ENCODE measurements around the gene FARS2.

DNA sequence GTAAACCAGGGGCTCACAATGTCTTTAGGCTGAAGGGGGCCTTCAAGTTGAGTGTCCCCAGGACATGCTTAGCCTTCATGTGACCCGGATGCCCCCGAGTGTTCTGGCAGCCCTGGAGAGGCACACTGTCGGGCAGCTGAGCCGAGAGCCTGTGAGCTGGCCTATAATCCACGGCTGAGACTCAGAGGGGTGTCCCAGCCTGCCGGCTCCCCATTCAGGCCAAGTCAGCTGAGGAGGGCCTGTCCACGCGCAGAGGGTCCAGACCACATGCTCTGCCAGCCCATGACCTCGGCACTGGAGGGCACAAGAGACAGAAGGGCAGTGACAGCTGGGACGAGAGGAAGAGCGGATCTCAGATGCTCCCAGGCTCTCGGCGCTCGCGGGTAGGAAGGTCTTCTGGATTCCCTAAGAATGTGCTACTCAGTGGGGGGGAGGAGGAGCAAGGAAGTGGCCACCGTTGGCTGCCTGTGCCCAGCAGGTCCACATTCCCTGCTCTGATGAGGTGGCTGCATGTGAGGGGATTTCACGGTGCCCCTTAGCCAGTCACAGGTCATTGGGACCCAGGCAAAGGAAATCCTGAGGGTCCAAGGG, 520.7 kb downstream of the FARS2 start:
- TF ChIP-seq, protein P1, sequence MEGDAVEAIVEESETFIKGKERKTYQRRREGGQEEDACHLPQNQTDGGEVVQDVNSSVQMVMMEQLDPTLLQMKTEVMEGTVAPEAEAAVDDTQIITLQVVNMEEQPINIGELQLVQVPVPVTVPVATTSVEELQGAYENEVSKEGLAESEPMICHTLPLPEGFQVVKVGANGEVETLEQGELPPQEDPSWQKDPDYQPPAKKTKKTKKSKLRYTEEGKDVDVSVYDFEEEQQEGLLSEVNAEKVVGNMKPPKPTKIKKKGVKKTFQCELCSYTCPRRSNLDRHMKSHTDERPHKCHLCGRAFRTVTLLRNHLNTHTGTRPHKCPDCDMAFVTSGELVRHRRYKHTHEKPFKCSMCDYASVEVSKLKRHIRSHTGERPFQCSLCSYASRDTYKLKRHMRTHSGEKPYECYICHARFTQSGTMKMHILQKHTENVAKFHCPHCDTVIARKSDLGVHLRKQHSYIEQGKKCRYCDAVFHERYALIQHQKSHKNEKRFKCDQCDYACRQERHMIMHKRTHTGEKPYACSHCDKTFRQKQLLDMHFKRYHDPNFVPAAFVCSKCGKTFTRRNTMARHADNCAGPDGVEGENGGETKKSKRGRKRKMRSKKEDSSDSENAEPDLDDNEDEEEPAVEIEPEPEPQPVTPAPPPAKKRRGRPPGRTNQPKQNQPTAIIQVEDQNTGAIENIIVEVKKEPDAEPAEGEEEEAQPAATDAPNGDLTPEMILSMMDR (IDR thresholded peaks at IDR 0.05): no peak
- no peak for TF ChIP-seq POLR2A (IDR thresholded peaks at IDR 0.05)
